Heart right ventricle (tissue), 16 donors: Measurements from ENCODE around the gene EBP. TPM values are rescaled to one million over a fixed set of nuclear protein-coding genes. Genes with fewer than 3 reads are reported as not detected.
A peak's percentile ranks its signal among the peaks of the same experiment; 100 is the strongest.
"Not testable (repeated sequence)": the region's sequence is repeated elsewhere in the genome, so short reads cannot be mapped to it uniquely, and the experiment has no call there.

Source experiments
- ATAC-seq, 8 donors: fragments of 200-7000 bp; cut with Tn5 transposase; one replicate each; pipeline ENCODE4 v1.9.1; 2020; ENCODE audit warnings: mild to moderate bottlenecking in 8 of 8, moderate library complexity in 8 of 8, moderate number of reproducible peaks in 1 of 8
- DNase-seq, 2 donors: peaks; one replicate each; pipeline ENCODE4 v3.0.0-alpha.2; 2020
- H3K27ac ChIP-seq, 10 donors: fragments of 200-600 bp; sonication (generic) in 2 of 10; one replicate each; pipeline versions ENCODE4 v1.5.0 to v1.8.0; 2020 to 2022; ENCODE audit warnings: mild to moderate bottlenecking in 3 of 10
- H3K27me3 ChIP-seq, 7 donors: fragments of 200-600 bp; one replicate each; pipeline ENCODE4 v1.8.0; 2021 to 2022; ENCODE audit warnings: mild to moderate bottlenecking in 2 of 7
- H3K36me3 ChIP-seq, 9 donors: fragments of 200-600 bp; sonication (generic) in 1 of 9; one replicate each; pipeline versions ENCODE4 v1.5.0 to v1.8.0; 2020 to 2022; ENCODE audit warnings: mild to moderate bottlenecking in 2 of 9
- H3K4me1 ChIP-seq, 9 donors: fragments of 200-600 bp; sonication (generic) in 1 of 9; one replicate each; pipeline versions ENCODE4 v1.5.0 to v1.8.0; 2020 to 2022; ENCODE audit warnings: mild to moderate bottlenecking in 4 of 9
- H3K4me3 ChIP-seq, 10 donors: fragments of 200-600 bp; sonication (generic) in 2 of 10; one replicate each; pipeline versions ENCODE4 v1.5.0 to v1.8.0; 2020 to 2022; ENCODE audit warnings: mild to moderate bottlenecking in 7 of 10, moderate library complexity in 2 of 10
- H3K9me3 ChIP-seq, 11 donors: fragments of 200-600 bp in 10 of 11; sonication (generic) in 2 of 11; one replicate each; pipeline versions ENCODE4 v1.5.0 to v1.8.0; 2013 to 2022; ENCODE audit warnings: mild to moderate bottlenecking in 2 of 11, control low read depth in 1 of 11, moderate library complexity in 1 of 11
- WGBS, 2 donors: extraction: QIAGEN DNeasy Blood & Tissue Kit; methylation state at CpG; one replicate each; pipeline ENCODE4 v1.1.7; 2013; ENCODE audit warnings: inconsistent platforms in 1 of 2; 5-methylcytosine and 5-hydroxymethylcytosine counted together
- intact Hi-C, 10 donors: fragments of 100-400 bp; cut with DNase I; formaldehyde crosslinking; loops; one replicate each; pipeline versions ENCODE4 v1.11.1 to v1.14.2; 2022
- polyA plus RNA-seq, 2 donors: library from polyadenylated mRNA; stranded (reverse); fragments of 200-250 nt; gene quantifications; one replicate each; pipeline ENCODE4 v1.2.3, GENCODE V29; 2013
- total RNA-seq, 10 donors: library from RNA; stranded (reverse); fragmentation: NEBNext Ultra II Directional in 3 of 10; extraction: Animal tissue kit (Norgen Biotek cat#: 25700) in 3 of 10; gene quantifications; one replicate each; pipeline versions ENCODE4 v1.2.1 to v1.2.4, GENCODE V29; 2021 to 2023
- TF ChIP-seq, protein P1 (sequence below), 9 donors: fragments of 200-600 bp; sonication (generic) in 2 of 9; IDR thresholded peaks; one replicate each; pipeline versions ENCODE4 v1.5.0 to v1.8.0; 2021 to 2022; ENCODE audit warnings: antibody characterized with exemption in 9 of 9, mild to moderate bottlenecking in 5 of 9, moderate library complexity in 1 of 9
- donor health status: Arrhythmogenic right ventricular cardiomyopathy.
- donor health status: ischemic (EF 13 %, LVEDD 7.1; RV severe dilation, severe dysfunction).
- donor health status: healthy with polysubstance abuse.
- donor health status: DM: no; HTN: yes; CAD: no.
- donor health status: DM: no; HTN: no; CAD: no.
- donor health status: ischemic (EF 25% LVEDD 6.9; RV normal size, moderate dysfunction).
- donor health status: ischemic (EF 25% LVEDD 5.7; RV mildly dilated, moderate dysfunction).
- donor health status: healthy.
- donor health status: DM: yes; HTN: yes; CAD: no.
- donor health status: Ischemic cardiomyopathy.
- donor health status: ischemic (EF 35%, LVEDD 5.7; RV mildly dilated, moderate dysfunction).
- donor health status: nonischemic (EF 11% LVEDD 7.7; RV severe dilation, severe dysfunction).
- donor health status: DM: yes; HTN: yes; CAD: no.
- donor health status: PGD.
- donor health status: ischemic (EF 29% LVEDD 5.4; RV normal size, mild dysfunction).
- donor health status: nonischemic (EF 23%, LVEDD 6.1; RV moderate dilation, normal function).

Gene EBP
- total and polyA plus RNA-seq, 12 donors = 35.1 to 128 (median 55.9) TPM

DNA sequence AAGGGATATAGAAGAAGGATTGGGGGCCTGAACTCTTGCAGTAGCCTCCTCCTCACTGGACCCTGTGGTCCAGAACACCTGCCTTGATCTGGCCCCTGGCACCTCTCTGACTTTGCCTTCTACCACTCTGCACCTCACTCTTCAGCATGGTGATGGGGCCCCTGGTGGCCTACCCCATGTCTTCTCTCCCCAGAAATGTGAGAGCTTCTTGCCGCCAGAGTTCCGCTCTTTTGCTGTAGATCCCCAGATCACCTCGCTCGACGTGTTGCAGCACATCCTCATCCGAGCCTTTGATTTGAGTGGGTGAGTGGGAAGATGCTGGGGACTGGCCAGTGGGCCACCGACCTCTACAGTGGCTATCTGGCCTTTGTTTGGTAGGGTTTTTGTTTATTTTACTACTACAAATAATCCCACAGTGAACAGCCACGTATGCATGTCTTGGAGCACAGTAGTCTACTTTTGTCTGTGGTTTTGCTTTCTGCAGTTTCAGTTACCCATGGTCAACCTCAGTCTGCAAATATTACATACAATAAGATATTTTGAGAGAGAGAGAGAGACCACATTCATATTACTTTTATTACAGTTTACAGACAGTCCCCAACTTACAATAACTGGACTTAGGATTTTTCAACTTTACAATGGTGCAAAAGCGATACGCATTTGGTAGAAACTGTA, 19.7 kb downstream of the EBP start:
- Histone ChIP-seq H3K27ac (peak overlapping the region in 1 of 10 donors; percentile 90), H3K27me3 (no peaks in the 10 kb centered on the region), H3K36me3 (peaks cover 0 to 37% (median 0%) of the 10 kb centered on the region in 9 donors), H3K9me3 (no peaks in the 10 kb centered on the region), H3K4me1 (peaks cover 0 to 13% (median 6%) of the 10 kb centered on the region in 9 donors), H3K4me3 (no peak overlapping the region)
- DNase-seq = no peak
- WGBS, 2 donors = 86 to 88% methylated on average over 10 of the region's 10 CpGs
- ATAC-seq = no peak
- TF ChIP-seq, protein P1, sequence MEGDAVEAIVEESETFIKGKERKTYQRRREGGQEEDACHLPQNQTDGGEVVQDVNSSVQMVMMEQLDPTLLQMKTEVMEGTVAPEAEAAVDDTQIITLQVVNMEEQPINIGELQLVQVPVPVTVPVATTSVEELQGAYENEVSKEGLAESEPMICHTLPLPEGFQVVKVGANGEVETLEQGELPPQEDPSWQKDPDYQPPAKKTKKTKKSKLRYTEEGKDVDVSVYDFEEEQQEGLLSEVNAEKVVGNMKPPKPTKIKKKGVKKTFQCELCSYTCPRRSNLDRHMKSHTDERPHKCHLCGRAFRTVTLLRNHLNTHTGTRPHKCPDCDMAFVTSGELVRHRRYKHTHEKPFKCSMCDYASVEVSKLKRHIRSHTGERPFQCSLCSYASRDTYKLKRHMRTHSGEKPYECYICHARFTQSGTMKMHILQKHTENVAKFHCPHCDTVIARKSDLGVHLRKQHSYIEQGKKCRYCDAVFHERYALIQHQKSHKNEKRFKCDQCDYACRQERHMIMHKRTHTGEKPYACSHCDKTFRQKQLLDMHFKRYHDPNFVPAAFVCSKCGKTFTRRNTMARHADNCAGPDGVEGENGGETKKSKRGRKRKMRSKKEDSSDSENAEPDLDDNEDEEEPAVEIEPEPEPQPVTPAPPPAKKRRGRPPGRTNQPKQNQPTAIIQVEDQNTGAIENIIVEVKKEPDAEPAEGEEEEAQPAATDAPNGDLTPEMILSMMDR (IDR thresholded peaks at IDR 0.05) = no peak
- intact Hi-C loops = no loop called here

DNA sequence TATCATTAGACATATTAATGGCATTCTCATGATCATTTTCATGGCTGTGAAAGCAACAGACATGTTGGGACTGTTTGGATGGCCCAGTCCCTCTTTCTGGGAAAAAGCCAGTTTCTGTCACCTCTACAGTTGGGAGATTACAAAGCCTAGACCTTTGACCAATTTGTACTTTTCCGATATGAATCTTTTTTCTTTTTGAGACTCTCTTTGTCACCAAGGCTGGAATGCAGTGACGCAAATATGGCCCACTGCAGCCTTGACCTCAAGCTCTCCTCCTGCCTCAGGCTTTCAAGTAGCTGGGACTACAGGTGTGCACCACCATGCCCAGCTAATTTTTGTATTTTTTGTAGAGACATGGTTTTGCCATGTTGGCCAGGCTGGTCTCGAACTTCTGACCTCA, 27.3 kb downstream of the EBP start:
- Histone ChIP-seq H3K27ac (no peak overlapping the region), H3K4me1 (no peaks in the 10 kb centered on the region), H3K36me3 (peaks cover 0 to 76% (median 0%) of the 10 kb centered on the region in 9 donors), H3K4me3 (no peak overlapping the region), H3K27me3 (no peaks in the 10 kb centered on the region), H3K9me3 (no peaks in the 10 kb centered on the region)
- TF ChIP-seq, protein P1 (IDR thresholded peaks at IDR 0.05) = no peak
- 93 to 96% methylated on average over 3 of the region's 3 CpGs for WGBS, 2 donors
- intact Hi-C loops = no loop called here
- ATAC-seq (no peak), DNase-seq (no peak)

DNA sequence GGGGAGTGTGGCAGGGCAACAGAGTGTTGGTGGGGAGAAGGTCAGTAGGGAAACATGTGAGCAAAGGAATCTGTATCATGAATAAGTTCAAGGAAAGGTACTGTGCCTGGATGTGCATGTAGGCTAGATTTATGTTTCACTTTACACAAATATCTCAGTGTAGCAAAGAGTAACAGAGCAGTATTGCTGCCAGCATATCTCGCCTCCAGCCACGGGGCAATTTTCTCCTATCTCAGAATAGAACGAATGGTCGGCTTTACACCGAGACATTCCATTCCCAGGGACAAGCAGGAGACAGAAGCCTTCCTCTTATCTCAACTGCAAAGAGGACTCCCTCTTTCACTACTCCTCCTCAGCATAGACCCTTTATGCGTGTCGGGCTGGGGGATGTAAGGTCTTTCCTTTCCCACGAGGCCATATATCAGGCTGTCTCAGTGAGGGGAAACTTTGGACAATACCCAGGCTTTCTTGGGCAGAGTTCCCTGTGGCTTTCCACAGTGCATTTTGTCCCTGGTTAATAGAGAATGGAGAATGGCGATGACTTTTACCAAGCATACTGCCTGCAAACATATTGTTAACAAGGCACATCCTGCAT, 34.2 kb downstream of the EBP start:
- WGBS, 2 donors = 31 to 41% methylated on average over 9 of the region's 9 CpGs
- H3K4me1 ChIP-seq, H3K4me3 ChIP-seq, H3K27me3 ChIP-seq, DNase-seq, H3K9me3 ChIP-seq, ATAC-seq, intact Hi-C loops: not testable (repeated sequence)
- H3K36me3 ChIP-seq = peaks cover 0 to 77% (median 0%) of the 10 kb centered on the region in 9 donors
- peak overlapping the region in 5 of 10 donors; percentile 35 to 60 (median 52) for H3K27ac ChIP-seq

DNA sequence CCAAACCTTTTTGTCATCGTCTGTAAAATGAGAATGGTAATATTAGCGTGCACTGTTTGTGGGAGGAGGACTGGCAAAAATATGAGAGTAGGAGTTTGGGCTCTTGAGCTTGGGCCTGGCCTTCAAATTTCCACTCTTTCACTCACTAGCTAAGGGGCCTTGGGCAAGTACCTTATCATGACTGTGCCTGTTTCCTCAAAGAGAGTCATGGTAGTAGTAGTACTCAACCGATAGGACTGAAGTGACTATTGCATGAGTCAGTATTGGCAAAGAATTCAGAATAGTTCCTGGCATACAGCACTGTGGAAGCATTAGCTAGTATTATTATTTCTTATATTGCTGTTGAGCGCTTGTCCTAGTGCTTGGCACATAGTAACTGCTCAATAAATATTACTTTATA, 36.7 kb downstream of the EBP start:
- peaks cover 0 to 7% (median 0%) of the 10 kb centered on the region in 9 donors for H3K4me1 ChIP-seq
- no peak overlapping the region for H3K4me3 ChIP-seq
- no peak overlapping the region for H3K27ac ChIP-seq
- H3K27me3 ChIP-seq = no peaks in the 10 kb centered on the region
- peak in 6 of 8 donors; percentile 56 to 91 (median 72) for ATAC-seq
- intact Hi-C loops = no loop called here
- no peaks in the 10 kb centered on the region for H3K9me3 ChIP-seq
- H3K36me3 ChIP-seq = peaks cover 0 to 70% (median 0%) of the 10 kb centered on the region in 9 donors
- no peak for DNase-seq
- WGBS, 2 donors = 69 to 74% methylated on average over 4 of the region's 4 CpGs
- TF ChIP-seq, protein P1 (IDR thresholded peaks at IDR 0.05) = no peak

DNA sequence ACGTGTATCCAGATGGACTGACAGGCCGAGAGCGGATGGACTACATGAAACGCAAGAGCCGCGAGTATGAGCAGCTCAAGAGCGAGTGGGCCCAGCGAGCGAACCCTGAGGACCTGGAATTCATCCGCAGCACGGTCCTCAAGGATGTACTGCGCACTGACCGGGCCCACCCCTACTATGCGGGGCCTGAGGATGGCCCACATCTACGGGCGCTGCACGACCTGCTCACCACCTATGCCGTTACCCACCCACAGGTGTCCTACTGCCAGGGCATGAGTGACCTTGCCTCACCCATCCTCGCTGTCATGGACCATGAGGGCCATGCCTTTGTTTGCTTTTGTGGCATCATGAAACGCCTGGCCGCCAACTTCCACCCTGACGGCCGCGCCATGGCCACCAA, 38.0 kb downstream of the EBP start:
- DNase-seq = no peak
- Histone ChIP-seq H3K27ac (no peak overlapping the region), H3K4me3 (no peak overlapping the region), H3K36me3 (peaks cover 0 to 64% (median 0%) of the 10 kb centered on the region in 9 donors), H3K27me3 (no peaks in the 10 kb centered on the region), H3K9me3 (no peaks in the 10 kb centered on the region), H3K4me1 (peaks cover 0 to 10% (median 0%) of the 10 kb centered on the region in 9 donors)
- intact Hi-C loops = no loop called here
- 97 to 100% methylated on average over 20 to 24 of the region's 24 CpGs for WGBS, 2 donors
- TF ChIP-seq, protein P1 (IDR thresholded peaks at IDR 0.05) = no peak
- ATAC-seq = no peak
